HG02678 (cell line): ENCODE data around the gene EME1.
"Not testable (repeated sequence)": the region's sequence is repeated elsewhere in the genome, so short reads cannot be mapped to it uniquely, and the experiment has no call there.

Experiments used
- ATAC-seq: cut with Tn5 transposase; IDR thresholded peaks from one replicate; pipeline ENCODE4 v1.9.1; 2021; ENCODE audit warnings: mild to moderate bottlenecking, moderate library complexity; ENCODE audit not compliant: unreplicated experiment

Gene EME1, protein sequence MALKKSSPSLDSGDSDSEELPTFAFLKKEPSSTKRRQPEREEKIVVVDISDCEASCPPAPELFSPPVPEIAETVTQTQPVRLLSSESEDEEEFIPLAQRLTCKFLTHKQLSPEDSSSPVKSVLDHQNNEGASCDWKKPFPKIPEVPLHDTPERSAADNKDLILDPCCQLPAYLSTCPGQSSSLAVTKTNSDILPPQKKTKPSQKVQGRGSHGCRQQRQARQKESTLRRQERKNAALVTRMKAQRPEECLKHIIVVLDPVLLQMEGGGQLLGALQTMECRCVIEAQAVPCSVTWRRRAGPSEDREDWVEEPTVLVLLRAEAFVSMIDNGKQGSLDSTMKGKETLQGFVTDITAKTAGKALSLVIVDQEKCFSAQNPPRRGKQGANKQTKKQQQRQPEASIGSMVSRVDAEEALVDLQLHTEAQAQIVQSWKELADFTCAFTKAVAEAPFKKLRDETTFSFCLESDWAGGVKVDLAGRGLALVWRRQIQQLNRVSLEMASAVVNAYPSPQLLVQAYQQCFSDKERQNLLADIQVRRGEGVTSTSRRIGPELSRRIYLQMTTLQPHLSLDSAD

DNA sequence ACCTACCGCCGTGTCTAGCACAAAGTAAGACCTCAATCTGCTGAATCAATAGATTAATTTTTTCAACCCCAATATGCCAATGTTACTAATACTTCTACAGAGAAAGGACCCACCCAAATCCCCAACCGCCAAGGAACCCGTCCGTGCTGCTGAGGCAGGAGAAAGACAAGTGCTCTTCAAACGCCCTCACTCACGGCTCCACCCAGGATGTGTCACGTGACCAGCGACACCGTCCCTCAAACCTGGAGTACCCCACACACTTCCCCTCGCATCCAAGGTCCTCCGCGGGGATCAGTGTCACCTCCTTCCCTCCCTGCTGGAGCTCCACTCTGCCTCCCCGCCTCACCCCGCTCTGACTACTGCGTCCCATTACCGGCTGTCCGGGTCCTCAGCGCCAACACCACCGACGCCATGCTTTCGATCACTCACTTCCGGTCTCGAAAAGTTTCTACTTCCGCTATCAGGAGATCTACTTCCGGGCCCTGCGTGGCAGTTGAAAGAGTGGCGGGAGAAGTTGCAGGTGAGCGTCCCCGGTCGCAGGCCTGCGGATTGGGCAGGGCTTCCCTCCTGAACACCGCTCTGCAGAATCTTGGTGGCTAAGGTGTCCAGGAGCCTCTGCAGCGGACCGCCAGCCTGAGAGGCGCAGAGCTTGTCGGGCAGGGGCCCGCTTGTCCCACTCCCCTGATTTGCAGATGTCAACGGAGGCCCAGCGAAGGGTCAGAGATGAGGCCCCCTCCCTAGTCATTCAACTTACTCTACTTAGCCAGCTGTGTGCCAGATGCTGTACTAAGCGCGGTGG, at the start of gene EME1, which contains the start of gene MRPL27:
TSS of gene EME1 (plus strand) at position 472 of the 799 bp plus-strand sequence. CDS start 1,980 bp downstream, outside the sequence.
TSS of gene MRPL27 (minus strand) at position 427 of the 799 bp plus-strand sequence. CDS start at position 413, 14 bp downstream.
- peak; percentile 90 for ATAC-seq

DNA sequence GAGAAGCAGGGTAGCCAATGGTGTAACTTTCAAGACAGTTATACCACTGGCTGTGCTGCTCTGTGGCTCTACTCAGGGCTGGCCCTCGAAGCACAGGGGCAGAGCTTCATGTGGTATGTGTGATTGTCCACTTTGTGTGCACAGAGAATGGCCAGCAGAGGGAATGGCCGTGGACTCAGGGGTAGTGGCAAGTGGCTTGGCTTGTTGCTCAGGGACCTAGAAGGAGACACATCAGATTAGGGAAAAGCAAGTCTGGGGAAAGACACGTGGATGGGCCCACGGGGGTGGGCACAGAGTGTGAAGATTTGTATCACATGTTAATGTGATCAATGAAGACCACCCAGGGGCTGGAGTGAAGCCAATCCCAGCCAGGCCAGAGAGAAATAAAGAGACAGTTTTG, 47.1 kb upstream of the EME1 start:
- ATAC-seq = no peak

DNA sequence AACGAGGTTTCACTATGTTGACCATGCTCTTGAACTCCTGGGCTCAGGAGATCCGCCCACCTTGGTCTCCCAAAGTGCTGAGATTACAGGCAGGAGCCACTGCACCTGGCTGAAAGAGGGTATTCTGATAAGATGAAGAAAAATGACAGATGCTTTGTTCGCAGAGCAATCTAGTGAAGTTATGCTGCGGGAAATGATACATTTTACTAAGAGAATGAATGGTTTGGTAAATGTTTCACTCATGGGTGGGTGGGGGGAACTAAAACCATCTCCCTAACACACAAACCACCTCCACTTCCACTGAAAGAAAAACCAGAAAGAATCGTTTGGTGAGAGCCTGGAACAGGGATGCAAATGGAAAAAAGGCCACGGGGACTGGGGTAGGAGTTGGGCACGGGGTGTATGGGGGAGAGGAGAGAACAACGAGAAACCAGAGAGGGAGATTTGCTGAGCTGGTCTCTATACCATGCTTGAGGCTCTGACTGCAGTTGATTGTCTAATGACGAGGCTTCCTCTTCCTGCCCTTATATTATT, 46.1 kb upstream of the EME1 start:
- ATAC-seq = peak; percentile 48

DNA sequence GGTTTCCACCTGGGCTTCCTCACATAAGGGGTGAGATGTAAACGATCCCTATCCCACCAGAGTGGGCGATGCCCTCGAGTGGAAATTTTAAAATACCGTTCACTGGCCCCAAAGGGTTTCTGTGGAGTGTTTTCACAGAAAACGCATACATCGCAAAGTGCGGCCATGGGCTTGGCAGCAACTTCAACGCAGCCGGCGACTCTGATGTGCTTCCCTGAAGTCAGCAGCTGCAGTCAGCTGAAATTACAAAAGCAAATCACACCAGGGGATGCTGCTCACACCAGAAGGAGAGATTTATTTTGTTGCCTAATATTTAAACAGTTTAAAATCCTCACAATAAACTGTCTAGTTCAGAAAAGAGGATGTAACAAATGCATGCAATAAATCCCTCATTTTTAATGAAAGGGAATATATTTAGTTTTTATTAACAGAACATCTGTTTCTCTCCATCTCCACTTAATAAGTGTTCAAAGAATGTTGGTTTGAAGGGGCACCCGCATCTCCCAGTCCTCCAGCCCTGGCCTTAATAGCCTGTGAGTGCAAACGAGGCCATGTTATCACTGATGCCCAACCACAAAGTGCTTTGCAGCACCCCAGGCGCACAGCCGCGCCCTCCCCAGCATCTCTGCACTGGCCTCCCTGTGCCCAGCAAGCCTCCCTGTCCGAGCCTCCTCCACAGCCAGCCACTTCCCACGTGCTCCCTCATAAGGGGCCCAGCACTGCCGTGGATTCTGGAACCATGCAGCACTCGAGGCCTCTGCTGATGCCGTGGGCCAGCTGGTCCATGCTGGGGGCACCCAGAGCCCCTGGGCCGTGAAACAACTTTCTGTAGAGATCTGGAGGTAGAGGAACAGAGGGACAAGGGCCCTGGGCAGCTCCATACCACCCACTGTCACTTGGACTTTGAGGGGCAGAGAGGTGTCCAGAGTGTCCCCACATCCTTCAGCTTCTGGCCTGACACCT, 44.4 kb upstream of the EME1 start:
- ATAC-seq = no peak

DNA sequence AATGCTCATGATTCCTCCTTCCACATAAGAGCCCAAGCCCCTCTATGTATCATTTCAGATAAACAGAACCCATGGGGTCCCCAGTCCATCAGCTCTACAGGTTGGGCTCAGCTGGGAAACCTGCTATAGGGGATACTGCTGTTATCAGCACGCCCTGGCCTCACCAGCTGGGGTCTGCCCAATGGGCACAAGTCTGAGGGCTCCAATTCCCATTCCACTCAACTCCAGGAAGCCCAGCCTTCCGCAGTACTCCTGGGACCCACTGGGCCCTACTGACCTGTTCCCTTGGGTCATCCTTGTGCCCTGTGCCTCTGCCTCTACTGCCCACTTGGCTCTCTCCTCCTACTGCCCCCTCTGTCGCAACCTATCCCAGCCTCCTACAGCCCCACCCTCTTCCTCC, 43.3 kb upstream of the EME1 start:
- no peak for ATAC-seq

DNA sequence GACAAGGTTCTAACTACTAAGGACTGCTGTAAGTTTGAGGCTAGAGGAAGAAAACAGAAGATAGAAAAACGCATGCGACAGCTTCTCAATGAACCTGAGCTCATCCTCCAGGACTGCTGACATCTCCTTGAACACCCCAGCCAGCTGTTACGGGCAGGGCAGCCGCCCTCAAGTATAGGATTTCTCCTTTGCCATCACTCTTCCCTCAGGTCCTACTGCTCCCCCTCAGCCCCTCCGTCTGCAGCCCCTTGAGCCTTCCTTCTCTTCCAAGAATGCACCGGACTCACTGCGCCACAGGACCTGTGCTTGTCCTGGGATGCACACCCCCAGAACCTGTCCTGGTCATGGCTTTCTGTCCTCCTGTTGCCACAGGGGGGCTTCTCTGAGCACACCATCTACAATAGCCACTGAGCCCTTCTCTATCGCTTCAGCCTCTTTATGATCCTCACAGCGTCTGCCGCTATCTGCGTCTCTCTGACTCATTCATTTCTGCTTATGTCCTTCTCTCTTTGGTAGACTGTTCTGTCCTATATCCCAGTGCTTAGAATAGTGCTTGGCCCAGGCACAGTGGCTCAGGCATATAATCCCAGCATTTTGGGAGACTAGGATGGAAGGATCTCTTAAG, 42.8 kb upstream of the EME1 start:
- ATAC-seq = no peak

DNA sequence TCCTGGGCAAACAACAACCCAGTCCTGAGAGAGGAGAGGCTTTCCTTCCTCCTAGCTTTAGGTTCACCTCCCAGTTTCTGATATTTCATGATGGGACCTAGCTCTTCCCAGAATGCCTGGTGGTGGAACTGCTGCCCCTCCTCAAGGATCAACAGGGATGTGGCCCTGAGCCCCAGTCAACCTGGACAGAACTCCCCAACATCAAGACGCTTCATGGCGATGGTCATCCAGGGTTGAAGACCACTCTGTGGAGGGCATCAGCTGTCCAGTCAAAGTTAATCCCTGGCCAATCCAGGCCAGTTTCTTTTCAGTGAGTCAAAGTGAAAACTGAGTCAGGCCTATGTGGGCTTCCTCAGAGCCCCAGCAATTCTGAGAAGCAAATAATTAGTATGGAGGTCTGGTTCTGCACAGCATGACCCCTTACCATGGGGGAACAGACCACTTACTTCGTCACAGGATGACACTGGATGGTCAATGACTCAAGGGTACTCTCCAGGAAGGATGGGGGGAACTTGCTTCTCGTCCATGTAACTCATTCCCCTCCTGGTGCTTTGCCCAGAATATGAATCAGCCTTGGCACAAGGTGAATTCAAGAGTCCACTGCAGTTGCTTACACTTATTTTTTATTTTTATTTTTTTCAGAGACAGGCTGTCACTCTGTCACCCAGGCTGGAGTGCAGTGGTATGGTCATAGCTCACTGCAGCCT, 41.8 kb upstream of the EME1 start:
- no peak for ATAC-seq

DNA sequence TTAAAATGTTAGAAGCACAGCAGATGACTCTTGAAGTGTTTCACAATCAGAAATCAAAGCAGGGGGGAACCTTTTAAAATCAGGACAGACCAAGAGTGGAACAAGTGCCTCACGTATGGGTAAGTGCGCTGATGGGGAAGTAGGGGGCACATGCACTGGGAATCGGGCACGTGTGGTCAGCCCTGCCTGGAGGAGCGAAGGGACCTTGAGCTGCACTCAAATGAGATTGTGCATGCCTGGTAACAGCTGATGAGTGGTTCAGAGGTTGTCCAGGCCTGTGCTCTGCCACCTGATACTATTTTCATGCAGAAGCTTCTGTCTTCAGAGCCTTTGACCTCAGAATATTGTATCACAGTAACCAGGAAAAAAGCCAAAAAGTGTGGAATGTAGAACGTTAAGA, 40.8 kb upstream of the EME1 start:
- ATAC-seq = no peak

DNA sequence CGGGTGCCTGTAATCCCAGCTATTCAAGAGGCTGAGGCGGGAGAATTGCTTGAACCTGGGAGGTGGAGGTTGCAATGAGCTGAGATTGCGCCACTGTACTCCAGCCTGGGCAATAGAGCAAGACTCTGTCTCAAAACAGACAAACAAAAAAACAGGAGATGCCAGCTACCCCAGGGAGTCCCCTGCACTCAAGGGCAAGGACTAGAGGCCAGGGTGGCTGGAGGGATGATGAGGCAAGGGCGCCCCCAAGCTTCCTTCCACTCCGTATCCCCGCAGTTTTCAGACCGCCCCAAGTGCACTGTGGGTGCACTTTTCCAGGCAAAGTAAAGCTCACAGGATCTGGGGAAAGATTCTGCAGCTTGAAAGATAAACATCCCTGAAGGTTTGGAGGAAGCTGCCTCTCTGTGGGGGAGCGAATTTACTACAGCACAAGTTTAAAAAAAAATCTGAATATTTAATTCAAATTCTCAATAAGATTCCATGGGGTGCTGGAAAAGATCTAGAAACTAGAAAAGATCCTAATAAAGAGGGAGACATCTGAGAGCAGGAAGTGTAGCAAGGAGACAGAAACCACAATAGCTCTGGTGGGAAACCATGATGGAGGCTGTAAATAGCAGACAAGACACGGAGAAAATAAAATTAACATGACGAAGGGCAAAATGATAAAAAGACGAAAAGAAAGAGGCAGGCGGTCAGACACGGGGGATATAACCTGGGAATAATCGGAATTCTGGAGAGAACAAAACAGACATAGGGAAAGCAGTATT, 39.6 kb upstream of the EME1 start:
- not testable (repeated sequence) for ATAC-seq

DNA sequence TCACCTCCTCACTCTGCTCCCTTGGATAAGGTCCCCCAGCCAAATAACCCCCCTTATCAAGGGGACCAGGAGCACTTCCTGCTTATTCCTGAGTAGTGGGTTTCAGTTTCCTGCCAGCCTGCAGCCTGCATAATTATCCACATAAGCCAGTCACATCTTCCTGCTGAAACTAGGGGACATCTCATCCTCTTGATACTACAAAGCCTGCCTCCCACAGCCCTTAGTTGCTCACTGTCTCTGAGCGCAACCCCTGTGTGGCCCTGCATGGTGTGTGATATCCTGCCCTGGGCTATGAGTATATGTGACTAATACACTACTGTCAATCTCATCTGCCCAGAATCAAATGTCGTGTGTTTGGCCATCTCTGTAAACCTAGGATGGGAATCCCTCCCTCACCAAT, 35.1 kb upstream of the EME1 start:
- ATAC-seq = no peak

DNA sequence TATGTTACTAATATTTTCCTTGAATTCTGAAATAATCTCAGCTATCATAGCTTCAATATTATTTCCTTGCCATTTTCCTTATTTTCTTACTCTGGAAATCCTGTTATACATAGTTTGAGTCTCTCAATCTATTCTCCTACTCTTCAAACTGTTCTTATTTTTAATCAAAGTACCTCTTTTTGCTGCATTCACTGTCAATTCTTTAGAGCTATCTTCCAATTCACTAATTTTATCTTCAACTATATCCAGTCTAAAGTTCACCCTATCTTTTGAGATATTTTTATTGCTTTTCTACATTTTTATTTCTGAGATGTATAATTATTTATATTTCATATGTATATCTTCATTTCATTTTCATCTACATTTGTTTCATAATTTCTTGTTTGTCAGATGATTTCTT, 34.4 kb upstream of the EME1 start:
- no peak for ATAC-seq

DNA sequence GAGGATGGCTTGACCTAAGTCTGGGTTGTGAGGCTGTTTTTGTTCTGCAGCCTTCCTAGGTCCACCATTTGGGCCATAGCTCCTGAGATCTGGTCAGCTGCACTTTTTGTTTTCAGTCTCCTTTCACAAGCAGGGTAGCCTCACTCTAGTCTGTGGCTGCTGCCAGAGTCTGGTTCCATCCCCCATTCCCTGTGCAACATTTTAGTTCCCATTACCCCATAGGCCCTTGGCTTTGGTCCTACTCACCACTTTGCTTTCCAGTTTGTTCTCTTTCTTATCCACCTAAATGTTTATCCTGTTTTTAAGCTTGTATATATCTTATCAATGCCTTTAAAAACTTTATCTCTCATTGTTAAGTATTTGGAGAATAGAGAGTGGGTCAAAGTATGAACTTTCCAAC, 33.6 kb upstream of the EME1 start:
- no peak for ATAC-seq

DNA sequence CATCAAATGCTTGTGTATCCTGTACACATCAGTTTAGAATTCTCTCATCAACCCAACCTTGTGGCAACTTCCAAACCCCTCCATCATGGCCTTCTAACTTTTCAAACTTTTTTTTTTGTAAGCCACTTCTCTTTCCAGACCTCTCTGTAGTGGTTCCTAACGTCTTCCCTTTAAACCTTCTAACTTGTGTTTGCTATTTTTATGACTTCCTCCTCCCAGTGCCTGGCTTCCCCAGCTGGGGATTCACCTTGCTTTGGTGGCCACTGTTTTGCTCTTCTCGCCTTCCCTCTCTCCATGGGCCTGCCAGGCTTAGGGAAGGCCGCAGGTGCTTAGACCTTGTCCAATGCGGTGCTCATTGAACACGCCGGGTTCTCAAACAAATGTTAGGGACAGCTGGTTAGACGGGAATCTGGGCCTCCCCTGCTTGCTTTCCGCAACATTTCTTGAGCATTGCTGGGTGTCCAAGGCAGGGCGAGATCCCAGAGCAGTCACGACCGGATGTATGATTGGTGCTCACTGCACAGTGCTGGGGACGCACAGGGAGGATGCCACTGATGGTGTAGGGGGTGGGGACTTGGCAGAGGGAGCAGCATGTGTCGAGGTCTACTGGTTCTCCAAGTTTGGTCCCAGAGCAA, 28.2 kb upstream of the EME1 start:
- ATAC-seq = no peak

DNA sequence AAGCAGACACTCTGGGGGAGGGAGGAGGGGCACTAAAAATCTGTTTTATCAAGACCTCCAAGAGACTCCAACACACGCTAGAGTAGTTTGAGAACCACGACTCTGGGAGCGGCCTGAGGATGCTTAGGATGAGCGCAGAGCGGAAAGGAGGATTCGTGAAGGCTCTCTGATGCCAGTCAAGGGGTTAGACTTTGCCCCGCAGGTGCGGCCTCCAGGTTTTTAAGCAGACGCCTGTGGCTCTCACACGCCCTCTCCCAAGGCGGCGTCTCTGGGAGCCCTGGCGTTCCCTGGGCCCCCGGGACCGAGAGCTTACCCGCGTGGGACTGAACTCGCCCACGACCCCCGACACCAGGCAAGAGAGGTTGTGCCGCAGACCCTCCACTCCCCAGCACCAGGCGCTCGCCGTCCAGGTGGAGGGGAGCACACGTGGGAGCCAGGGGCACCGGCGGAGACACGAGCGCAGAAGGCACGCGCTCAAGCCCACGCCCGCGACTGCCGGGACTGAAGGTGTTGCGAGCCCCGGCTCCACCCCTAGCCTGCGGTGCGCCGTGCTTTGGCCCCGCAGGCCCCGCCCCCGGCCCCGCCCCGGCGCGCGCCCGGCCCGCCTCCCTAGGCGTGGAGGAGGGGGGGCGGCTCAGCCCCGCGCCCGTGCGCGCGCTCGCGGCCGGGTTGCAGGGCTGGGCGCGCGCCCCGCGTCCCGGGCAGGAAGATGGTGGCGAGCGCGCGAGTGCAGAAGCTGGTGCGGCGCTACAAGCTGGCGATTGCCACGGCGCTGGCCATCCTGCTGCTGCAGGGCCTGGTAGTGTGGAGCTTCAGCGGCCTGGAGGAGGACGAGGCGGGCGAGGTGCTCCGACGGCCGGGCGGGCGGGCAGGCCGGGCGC, 27.4 kb upstream of the EME1 start, which contains the start of gene XYLT2:
TSS of gene XYLT2 (plus strand) at position 695 of the 881 bp plus-strand sequence. CDS start at position 710, 15 bp downstream.
- peak; percentile 77 for ATAC-seq

DNA sequence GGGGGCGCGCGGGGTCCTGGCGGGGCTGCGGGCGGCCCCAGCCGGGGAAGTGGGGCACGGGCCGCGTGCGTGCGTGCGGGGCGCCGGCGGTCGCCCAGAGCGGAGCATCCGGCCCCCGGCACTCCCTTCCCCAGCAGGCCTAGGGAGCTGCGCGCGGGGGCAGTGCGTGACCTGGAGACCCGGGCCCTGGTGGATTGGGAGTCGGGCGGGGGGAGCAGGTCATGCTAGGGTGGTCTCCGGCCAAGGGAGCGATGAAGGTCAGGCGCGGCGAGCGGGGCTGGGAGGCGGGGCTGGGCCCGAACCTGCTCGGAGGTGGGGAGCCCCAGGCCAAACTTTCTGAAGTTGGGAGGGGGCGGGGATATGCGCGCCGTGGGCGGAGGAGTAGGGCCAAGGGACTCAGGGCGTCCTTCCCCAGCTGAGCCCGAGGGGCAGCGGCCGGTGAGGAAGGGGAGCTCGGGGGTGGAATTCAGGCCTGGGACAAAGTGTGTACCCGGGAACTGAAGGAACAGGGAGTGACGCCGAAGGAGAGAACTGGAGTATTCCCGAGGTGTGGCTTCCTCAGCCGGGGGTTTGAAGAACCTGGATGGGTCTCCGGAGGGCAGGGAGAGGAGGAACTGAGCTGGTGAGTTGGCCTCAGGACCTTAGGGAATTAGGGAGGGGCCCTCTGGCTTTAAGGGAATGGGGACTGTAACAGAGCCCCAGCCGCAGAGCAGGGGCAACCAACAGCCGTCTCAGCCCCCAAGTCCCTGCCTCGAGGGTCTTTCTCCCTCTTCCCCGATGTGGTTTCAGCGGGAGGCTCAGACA, 26.5 kb upstream of the EME1 start:
- peak; percentile 59 for ATAC-seq
